Cardiac muscle cell (in vitro differentiated cells and primary cell): ENCODE data around the gene FNTB. TPM values are rescaled to one million over a fixed set of nuclear protein-coding genes. Genes with fewer than 3 reads are reported as not detected.

Source experiments
- DNase-seq, 2 donors: peaks; one replicate each; pipeline versions ENCODE4 v3.0.0 to v3.0.0-alpha.2; 2010 to 2017; ENCODE audit warnings: low read depth in 1 of 2, low spot score in 1 of 2
- H3K27ac ChIP-seq: fragments of 200-600 bp; sonication (generic); 2 replicates; pipeline ENCODE4 v1.5.1; 2016
- H3K27me3 ChIP-seq: fragments of 200-600 bp; sonication (generic); 2 replicates; pipeline ENCODE4 v1.6.0; 2016; ENCODE audit warnings: control low read depth
- H3K36me3 ChIP-seq: fragments of 200-600 bp; sonication (generic); 2 replicates; pipeline ENCODE4 v1.5.1; 2016; ENCODE audit warnings: control low read depth
- H3K4me1 ChIP-seq: fragments of 200-600 bp; sonication (generic); 2 replicates; pipeline ENCODE4 v1.8.1; 2017; ENCODE audit warnings: low read depth, mild to moderate bottlenecking, mixed run types
- H3K4me3 ChIP-seq: fragments of 200-600 bp; sonication (generic); 2 replicates; pipeline ENCODE4 v1.5.1; 2016; ENCODE audit warnings: mild to moderate bottlenecking
- H3K9me3 ChIP-seq: fragments of 200-600 bp; sonication (generic); 2 replicates; pipeline ENCODE4 v1.5.1; 2017; ENCODE audit warnings: low read depth, mild to moderate bottlenecking, control low read depth
- CTCF ChIP-seq: IDR thresholded peaks from 2 replicates; pipeline ENCODE4 v1.5.1; 2012; ENCODE audit warnings: low read depth, mild to moderate bottlenecking, low read length
- polyA plus RNA-seq: library from polyadenylated mRNA; unstranded; fragments of >200 nt; fragmentation: Nextera tagmentation; extraction: Ambion mirVana; gene quantifications from 2 replicates; pipeline ENCODE4 v1.2.1, GENCODE V29; 2016
- total RNA-seq: library from RNA; depleted of rRNA; stranded (reverse); fragments of >200 nt; gene quantifications from 2 replicates; pipeline ENCODE4 v1.2.3, GENCODE V29; 2016

FNTB gene
- total and polyA plus RNA-seq, 2 experiments from 2014 or later: 34.9 to 42.0 TPM

- peak in 1 of 2 donors; percentile 88 for DNase-seq
- H3K9me3 ChIP-seq: no peaks in the 10 kb centered on the region
- H3K27ac ChIP-seq: peak overlapping the region; percentile 10
- H3K4me1 ChIP-seq: peaks cover 12% of the 10 kb centered on the region
- no peak for TF ChIP-seq CTCF
- H3K27me3 ChIP-seq: no peaks in the 10 kb centered on the region
- H3K4me3 ChIP-seq: no peak overlapping the region
- H3K36me3 ChIP-seq: peaks cover 27% of the 10 kb centered on the region
Measured at GRCh38 chr14:65095633-65096205, 109.0 kb downstream of the FNTB start.

- TF ChIP-seq CTCF: no peak
- H3K27me3 ChIP-seq: no peaks in the 10 kb centered on the region
- H3K27ac ChIP-seq: peak overlapping the region; percentile 10
- H3K4me1 ChIP-seq: peaks cover 18% of the 10 kb centered on the region
- DNase-seq: peak in 1 of 2 donors; percentile 77
- no peaks in the 10 kb centered on the region for H3K9me3 ChIP-seq
- H3K4me3 ChIP-seq: no peak overlapping the region
- H3K36me3 ChIP-seq: peaks cover 19% of the 10 kb centered on the region
Measured at GRCh38 chr14:65096323-65097089, 109.8 kb downstream of the FNTB start.

- no peaks in the 10 kb centered on the region for H3K9me3 ChIP-seq
Measured at GRCh38 chr14:65098586-65098985, 111.9 kb downstream of the FNTB start.

GRCh38 chr14:65100922-65101541 lies 114.3 kb downstream of the FNTB start:
- Histone ChIP-seq H3K27me3 (no peaks in the 10 kb centered on the region), H3K9me3 (no peaks in the 10 kb centered on the region), H3K4me3 (peak overlapping the region; percentile 96), H3K4me1 (peaks cover 5% of the 10 kb centered on the region), H3K27ac (no peak overlapping the region), H3K36me3 (no peaks in the 10 kb centered on the region)
- DNase-seq: no peak
- no peak for TF ChIP-seq CTCF

More at GRCh38 chr14:65098586-65098985, 111.9 kb downstream of the FNTB start:
- peak in 1 of 2 donors; percentile 38 for DNase-seq
- TF ChIP-seq CTCF: no peak
- Histone ChIP-seq H3K4me1 (peaks cover 18% of the 10 kb centered on the region), H3K36me3 (no peaks in the 10 kb centered on the region), H3K4me3 (no peak overlapping the region), H3K27ac (no peak overlapping the region), H3K27me3 (no peaks in the 10 kb centered on the region)

GRCh38 chr14:65101631-65102440 lies 115.1 kb downstream of the FNTB start:
- DNase-seq: peak in 1 of 2 donors; percentile 38
- Histone ChIP-seq H3K27ac (peak overlapping the region; percentile 68), H3K4me3 (peak overlapping the region; percentile 96), H3K27me3 (no peaks in the 10 kb centered on the region), H3K36me3 (no peaks in the 10 kb centered on the region), H3K4me1 (peaks cover 5% of the 10 kb centered on the region), H3K9me3 (no peaks in the 10 kb centered on the region)
- TF ChIP-seq CTCF: no peak
